GM12878 (cell line): ENCODE data around the gene WWOX.

Source experiments
- EGR1 ChIP-seq, 2 experiments: IDR thresholded peaks; 1 replicate in 1 of 2; 2 replicates in 1 of 2; pipeline ENCODE4 v1.6.1; 2011 to 2012; ENCODE audit warnings: low read depth in 2 of 2, low read length in 2 of 2, borderline replicate concordance in 1 of 2, mild to moderate bottlenecking in 1 of 2, moderate library complexity in 1 of 2
- MYC ChIP-seq: IDR thresholded peaks from 2 replicates; pipeline ENCODE4 v1.6.1; 2011; ENCODE audit warnings: mild to moderate bottlenecking, low read length, moderate library complexity, inconsistent platforms; ENCODE audit not compliant: insufficient read depth, insufficient replicate concordance, insufficient read length, severe bottlenecking
- NFIC ChIP-seq: IDR thresholded peaks from 2 replicates; pipeline ENCODE4 v1.6.1; 2012; ENCODE audit warnings: low read depth, mild to moderate bottlenecking, inconsistent platforms, low read length, moderate library complexity

DNA sequence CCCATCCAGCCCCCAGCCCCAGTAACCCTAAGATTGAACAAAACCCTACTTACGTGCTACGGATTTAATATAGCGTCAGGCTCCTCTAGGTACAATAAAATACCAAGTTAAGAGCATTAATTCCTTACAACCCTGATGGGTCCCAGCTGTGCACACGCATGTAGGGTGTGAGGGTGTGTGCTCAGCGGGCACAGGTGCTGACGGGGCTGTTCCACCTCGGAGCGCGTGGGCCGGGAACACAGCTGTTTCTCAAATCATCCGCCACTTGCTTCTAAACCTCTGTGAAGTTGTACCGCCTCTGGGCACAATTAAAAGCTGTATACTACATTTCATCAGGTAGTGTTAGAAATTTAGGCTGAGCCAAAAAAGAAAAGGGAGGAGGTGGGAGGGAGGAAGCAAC, 1022.5 kb downstream of the WWOX start:
- TF ChIP-seq MYC (no peak), EGR1 (IDR thresholded peaks at IDR 0.05; ENCODE audit: borderline replicate concordance in 1 of 2, low read depth in 2 of 2, low read length in 2 of 2) (no peak), NFIC (no peak)
